Measurements from ENCODE around the gene GATAD2A.
"Not testable (repeated sequence)": the region's sequence is repeated elsewhere in the genome, so short reads cannot be mapped to it uniquely, and the experiment has no call there.

GATAD2A gene

GRCh38 chr19:19445911-19446361, 40.5 kb downstream of the GATAD2A start:
- DNase-seq (ENCODE audit: low spot score): no peak

- DNase-seq (ENCODE audit: low spot score): no peak
Measured at GRCh38 chr19:19446655-19447437, 41.4 kb downstream of the GATAD2A start.

DNA sequence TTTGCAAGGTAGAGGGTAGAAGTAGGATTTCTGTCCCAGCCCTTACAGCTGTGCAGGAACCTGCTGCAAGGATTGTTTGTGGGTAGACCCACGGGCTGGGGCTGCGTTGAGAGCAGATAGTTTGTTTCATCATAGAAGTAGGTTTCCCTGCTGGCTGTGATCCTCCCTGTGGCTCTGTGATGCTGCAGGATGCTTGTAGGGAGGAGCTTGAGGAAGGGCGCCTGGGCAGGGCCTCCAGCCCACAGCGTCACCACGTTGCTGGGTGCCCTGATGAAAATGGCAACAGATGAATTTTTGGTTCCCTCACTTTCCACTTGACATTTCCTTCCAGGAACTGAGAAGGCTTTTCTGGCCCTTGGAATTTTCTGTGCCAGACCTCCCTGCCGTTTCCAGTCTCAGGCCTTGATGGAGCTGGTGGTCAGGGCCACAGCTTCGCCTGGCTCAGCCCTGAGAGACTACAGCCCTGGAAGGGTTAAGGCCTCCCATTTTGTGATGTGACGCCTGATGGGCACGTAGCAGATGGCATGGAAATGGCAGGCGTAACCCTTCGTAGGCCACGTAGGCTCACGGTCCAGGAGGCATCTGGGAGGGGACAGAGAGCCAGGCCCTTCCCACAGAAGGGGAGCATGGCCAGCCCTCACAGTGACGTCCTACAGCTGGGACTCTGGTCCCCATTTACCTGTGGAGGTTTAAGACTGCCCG, 42.2 kb downstream of the GATAD2A start:
- no peak for DNase-seq (ENCODE audit: low spot score)

DNA sequence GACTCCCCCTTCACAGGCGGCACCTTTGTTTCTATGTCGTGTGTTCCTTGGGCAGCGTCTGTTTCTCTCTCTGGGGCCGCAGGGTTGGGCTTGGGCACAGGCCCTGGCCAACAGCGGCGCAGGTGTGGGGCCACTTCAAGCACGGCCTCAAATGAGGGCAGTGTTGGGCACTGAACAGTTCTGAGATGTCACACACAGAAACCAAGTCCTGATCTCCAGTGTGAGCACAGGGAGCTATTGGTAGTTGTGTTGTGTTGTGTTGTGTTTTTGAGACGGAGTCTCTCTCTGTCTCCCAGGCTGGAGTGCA, 42.7 kb downstream of the GATAD2A start:
- no peak for DNase-seq (ENCODE audit: low spot score)

- DNase-seq (ENCODE audit: low spot score): no peak
Measured at GRCh38 chr19:19451429-19452242, 46.2 kb downstream of the GATAD2A start.

- DNase-seq (ENCODE audit: low spot score): no peak
Measured at GRCh38 chr19:19452243-19453124, 47.0 kb downstream of the GATAD2A start.

DNA sequence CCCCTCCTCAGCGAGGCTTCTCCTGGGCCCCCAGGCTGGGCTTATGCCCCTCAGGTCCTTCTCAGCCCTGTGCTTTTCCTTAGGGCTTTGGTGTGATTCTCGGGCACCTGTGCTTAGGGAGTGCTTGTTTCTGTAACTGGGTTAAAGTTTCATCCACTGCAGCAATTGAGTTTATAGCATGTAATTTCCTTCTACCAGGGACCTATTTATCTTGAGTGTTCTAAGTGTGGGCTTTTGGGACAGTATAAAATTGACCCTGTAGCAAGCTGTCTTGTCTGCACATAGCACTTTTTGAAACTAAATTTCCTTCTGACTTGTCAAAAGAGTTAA, 47.6 kb downstream of the GATAD2A start:
- DNase-seq (ENCODE audit: low spot score): no peak

- not testable (repeated sequence) for DNase-seq (ENCODE audit: low spot score)
Measured at GRCh38 chr19:19455166-19455919, 49.9 kb downstream of the GATAD2A start.

- DNase-seq (ENCODE audit: low spot score): no peak
Measured at GRCh38 chr19:19457671-19458070, 52.2 kb downstream of the GATAD2A start.

DNA sequence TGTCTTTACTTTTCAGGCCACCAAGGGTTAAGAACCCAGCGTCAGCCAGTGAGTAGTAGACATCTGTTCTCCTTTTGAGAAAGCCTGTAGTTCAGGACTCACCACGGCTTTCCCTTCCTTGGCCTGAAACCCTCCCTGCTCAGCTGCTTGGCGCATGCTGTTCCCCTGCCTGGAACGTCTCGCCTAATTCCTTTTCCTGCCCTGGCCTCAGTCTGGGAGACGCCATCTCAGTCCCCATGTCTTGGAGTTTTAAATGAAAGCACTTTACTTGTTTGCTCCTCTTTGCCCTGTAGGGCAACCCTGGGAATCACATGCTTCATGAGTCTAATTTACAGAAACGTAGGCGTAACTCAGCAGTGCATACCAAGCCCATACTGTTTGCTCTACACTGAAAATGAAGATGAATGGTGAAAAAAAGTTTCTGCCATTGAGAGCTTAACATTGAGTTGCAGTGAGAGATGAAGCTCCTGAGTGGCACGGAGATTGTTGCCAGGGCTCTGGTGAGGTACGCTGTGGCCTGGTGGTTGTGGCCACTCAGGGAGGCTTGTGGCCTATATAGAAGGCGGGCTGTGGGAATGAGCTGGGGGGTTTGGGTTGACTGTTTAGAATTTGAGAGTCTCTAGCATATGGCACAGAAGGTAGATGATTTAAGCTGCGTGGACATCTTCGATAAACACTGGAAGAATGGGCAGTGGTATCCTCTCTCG, 52.8 kb downstream of the GATAD2A start:
- DNase-seq (ENCODE audit: low spot score): no peak

- no peak for DNase-seq (ENCODE audit: low spot score)
Measured at GRCh38 chr19:19459073-19459472, 53.6 kb downstream of the GATAD2A start.

DNA sequence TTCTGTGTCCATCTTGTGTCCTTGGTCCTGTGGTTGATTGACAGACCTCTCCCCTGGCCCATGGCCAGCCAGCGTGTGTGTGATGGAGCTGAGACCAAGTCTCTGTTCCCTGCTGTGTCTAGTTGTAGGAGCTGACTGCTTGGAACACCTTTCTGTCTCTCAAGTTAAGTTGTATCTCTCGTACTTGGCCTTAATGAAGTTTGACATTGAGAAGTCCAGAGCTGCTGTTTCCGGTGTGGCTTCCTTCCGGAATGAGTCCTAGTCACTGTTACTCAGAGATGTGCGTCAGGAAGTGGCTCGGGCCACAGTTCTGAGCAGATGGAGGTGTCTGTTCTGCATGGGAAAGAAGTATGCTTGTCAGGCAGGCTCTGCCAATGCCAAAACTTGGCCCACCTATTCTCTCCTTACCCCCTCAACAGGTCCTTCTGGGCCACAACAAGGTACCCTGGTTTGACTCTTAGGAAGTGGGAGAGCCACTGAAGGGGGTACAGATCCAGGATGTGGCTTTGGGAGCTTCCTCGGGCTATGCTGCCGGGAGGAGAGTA, 54.3 kb downstream of the GATAD2A start:
- DNase-seq (ENCODE audit: low spot score): no peak

GRCh38 chr19:19460258-19460731, 54.8 kb downstream of the GATAD2A start:
- no peak for DNase-seq (ENCODE audit: low spot score)

- peak; percentile 39 for DNase-seq (ENCODE audit: low spot score)
Measured at GRCh38 chr19:19460761-19461265, 55.3 kb downstream of the GATAD2A start.

DNA sequence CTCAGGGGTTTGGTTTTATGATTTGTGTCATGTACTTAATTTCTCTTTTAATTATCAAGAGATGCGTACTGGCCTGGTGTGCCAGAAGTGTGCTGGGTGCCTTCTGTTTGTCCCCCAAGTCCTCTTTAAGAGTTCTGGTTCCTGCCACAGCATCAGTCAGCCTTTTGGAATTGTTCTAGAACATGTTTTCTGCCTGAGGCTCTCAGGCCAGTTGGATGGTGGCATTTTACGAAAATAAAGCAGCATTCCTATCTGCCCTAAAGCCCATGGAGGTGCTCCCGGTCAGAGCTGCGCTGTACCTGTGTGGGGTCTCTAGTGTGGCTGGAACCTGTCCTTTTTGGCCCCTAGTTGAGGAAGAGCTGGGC, 55.8 kb downstream of the GATAD2A start:
- no peak for DNase-seq (ENCODE audit: low spot score)

DNA sequence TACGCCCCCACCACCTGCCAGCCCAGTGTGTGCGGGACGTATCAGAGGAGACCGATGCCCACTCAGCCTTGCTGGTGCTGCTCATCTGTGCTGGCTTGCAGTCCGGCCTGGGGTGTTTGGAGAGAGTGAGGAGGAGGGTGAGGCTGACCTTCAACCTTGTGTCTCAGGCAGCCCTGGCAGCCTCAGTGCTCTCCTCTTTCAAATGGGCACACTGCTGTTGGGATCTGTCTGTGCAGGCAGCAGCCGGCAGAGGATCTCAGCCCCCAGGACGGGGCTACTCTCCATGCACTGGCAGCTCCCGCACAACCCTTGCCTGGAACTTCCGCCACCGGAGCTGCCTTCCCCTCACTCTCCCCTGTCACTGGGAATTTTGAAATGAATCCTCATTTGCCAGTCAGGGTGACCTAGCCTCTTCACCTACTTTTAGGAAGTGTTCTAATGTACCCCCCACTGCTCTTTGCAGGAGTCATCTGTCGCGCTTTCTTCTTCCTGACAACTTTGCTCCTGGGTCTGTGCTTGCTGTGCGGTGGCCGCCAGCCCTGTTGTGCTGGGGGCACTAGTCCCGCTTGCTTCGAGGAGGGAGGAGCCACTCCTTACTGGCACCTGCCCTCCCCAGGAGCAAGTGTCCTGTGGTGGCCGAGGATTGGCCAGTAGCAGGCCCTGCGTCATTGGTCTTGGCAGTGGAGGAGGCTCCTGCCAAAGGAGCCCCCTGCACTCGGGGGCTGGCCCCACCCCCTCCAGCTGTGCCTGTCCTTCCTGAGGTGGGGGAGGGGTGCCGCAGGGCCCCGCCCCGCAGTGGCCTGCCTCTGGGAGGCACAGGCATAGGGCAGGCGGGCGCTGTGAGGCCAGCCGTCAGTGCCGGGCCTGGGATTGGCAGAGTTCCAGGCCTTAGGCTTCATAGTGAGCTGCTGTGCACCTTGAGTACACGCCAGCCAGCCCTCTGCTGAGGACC, 56.5 kb downstream of the GATAD2A start:
- peak; percentile 28 for DNase-seq (ENCODE audit: low spot score)

DNA sequence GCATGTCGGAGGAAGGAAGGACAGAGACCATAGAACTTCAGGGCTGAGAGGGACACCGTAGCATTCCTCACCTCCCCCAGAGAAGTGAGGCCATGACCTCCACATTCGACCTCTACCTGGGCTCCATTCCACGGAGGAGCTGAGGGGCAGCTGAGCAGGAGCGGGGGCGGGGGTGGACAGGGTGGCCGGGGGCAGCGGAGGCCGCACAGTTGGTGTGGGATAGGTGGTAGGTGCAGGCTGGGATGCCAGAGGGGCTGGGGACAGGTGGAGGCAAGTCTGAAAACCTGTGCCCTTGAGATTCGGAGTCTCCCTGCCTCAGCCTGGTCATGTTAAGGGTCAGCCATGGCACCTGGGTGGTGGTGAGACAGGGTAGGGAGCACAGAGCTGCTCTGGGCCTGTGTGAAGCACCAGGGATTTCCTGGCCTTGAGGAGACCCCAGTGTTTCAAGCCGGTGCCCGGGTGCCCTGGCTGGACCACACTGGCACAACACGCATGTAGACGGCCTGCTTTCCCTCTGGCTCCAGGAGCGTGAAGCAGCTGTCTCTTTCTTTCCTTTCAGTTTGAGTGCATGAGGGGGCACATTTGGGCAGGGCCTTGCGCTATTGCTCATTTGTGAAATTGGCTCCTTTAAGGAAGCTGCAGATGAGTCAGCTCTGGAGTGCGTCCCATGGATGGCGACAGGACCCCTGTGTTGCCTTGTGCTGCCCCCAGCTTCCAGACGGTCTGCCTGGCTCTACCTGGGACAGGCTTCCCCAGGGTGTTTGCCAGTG, 58.1 kb downstream of the GATAD2A start:
- no peak for DNase-seq (ENCODE audit: low spot score)

Measured in globus pallidus (tissue), 1 donor.